Parathyroid adenoma (tissue), 2 donors: ENCODE data around the gene ANKRD6.

ENCODE experiments used
- H2AFZ ChIP-seq: fragments of 300-600 bp; sonication (generic); one replicate; pipeline ENCODE4 v1.7.0; 2017; ENCODE audit warnings: antibody characterized with exemption, mild to moderate bottlenecking
- H3K27ac ChIP-seq: fragments of 300-600 bp; sonication (generic); one replicate; pipeline ENCODE4 v1.7.0; 2017
- H3K27me3 ChIP-seq: fragments of 300-600 bp; sonication (generic); one replicate; pipeline ENCODE4 v1.7.0; 2017; ENCODE audit warnings: low read length; ENCODE audit not compliant: control insufficient read depth, insufficient read depth
- H3K36me3 ChIP-seq: fragments of 300-600 bp; sonication (generic); one replicate; pipeline ENCODE4 v1.7.0; 2017; ENCODE audit warnings: low read length; ENCODE audit not compliant: control insufficient read depth, insufficient read depth
- H3K4me1 ChIP-seq: fragments of 300-600 bp; sonication (generic); one replicate; pipeline ENCODE4 v1.7.0; 2017; ENCODE audit warnings: control low read depth
- H3K4me2 ChIP-seq: fragments of 300-600 bp; sonication (generic); one replicate; pipeline ENCODE4 v1.7.0; 2017; ENCODE audit warnings: low read length
- H3K4me3 ChIP-seq: fragments of 300-600 bp; sonication (generic); one replicate; pipeline ENCODE4 v1.7.0; 2017; ENCODE audit warnings: low read depth, low read length
- H3K79me2 ChIP-seq: fragments of 300-600 bp; sonication (generic); one replicate; pipeline ENCODE4 v1.7.0; 2017; ENCODE audit warnings: control low read depth
- H3K9ac ChIP-seq: fragments of 300-600 bp; sonication (generic); one replicate; pipeline ENCODE4 v1.7.0; 2017; ENCODE audit warnings: mild to moderate bottlenecking
- H3K9me3 ChIP-seq: fragments of 300-600 bp; sonication (generic); one replicate; pipeline ENCODE4 v1.7.0; 2017; ENCODE audit warnings: low read length; ENCODE audit not compliant: control insufficient read depth
- TF ChIP-seq, protein P1 (sequence below): fragments of 300-600 bp; sonication (generic); IDR thresholded peaks from one replicate; pipeline ENCODE4 v1.7.0; 2017; ENCODE audit warnings: antibody characterized with exemption, mild to moderate bottlenecking
- donor health status: primary hyperparathyroidism.

The ANKRD6 gene

DNA sequence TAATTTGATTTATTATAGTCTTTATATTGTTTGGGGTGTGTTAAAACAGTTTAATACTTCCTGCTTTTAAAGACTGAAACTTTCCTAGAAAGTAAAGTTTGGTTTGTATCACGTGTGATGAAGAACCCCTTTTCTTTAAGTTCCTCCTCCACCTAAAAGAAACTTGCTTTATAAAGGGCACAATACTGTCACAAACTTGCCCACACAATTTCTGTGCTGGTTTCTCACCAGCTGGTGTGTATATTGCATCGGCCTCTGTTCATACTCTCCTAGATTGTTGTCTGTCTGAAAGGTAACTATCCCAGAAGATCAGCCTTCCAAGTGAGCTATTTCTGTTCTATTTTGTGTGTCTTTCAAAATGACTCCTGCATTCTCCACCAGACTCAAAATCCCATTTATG is 46.9 kb downstream of the ANKRD6 start:
- Histone ChIP-seq H3K4me2 (no peak overlapping the region), H2AFZ (no peak overlapping the region), H3K9me3 (no peaks in the 10 kb centered on the region), H3K4me1 (no peaks in the 10 kb centered on the region), H3K27ac (no peak overlapping the region), H3K4me3 (no peak overlapping the region), H3K9ac (no peak overlapping the region), H3K79me2 (no peaks in the 10 kb centered on the region), H3K36me3 (no peaks in the 10 kb centered on the region), H3K27me3 (no peaks in the 10 kb centered on the region)
- TF ChIP-seq, protein P1, sequence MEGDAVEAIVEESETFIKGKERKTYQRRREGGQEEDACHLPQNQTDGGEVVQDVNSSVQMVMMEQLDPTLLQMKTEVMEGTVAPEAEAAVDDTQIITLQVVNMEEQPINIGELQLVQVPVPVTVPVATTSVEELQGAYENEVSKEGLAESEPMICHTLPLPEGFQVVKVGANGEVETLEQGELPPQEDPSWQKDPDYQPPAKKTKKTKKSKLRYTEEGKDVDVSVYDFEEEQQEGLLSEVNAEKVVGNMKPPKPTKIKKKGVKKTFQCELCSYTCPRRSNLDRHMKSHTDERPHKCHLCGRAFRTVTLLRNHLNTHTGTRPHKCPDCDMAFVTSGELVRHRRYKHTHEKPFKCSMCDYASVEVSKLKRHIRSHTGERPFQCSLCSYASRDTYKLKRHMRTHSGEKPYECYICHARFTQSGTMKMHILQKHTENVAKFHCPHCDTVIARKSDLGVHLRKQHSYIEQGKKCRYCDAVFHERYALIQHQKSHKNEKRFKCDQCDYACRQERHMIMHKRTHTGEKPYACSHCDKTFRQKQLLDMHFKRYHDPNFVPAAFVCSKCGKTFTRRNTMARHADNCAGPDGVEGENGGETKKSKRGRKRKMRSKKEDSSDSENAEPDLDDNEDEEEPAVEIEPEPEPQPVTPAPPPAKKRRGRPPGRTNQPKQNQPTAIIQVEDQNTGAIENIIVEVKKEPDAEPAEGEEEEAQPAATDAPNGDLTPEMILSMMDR: no peak

DNA sequence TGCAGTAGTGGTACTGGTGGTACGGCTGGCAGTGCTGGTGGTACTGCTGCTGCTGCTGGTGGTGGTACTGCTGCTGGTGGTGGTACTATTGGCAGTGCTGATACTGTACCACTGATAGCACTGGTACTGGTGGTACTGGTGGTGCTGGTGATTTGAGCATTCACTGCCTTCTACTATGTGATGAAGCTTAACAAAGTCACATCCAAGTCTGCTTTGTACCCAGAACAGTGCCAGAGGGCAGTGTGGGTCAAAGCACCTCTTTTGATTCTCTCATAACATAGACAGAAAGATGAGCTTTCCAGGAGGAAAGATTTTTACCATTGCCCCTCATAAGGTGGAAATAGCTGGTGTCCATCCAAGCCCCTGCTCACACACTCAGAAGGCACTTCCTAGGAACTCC is 48.7 kb downstream of the ANKRD6 start:
- no peaks in the 10 kb centered on the region for H3K4me1 ChIP-seq
- H3K27ac ChIP-seq: no peak overlapping the region
- peaks cover 2% of the 10 kb centered on the region for H3K79me2 ChIP-seq
- no peak overlapping the region for H3K4me3 ChIP-seq
- no peak overlapping the region for H3K9ac ChIP-seq
- TF ChIP-seq, protein P1: no peak
- no peak overlapping the region for H2AFZ ChIP-seq
- H3K9me3 ChIP-seq: no peaks in the 10 kb centered on the region
- H3K4me2 ChIP-seq: no peak overlapping the region
- H3K27me3 ChIP-seq: no peaks in the 10 kb centered on the region
- no peaks in the 10 kb centered on the region for H3K36me3 ChIP-seq

DNA sequence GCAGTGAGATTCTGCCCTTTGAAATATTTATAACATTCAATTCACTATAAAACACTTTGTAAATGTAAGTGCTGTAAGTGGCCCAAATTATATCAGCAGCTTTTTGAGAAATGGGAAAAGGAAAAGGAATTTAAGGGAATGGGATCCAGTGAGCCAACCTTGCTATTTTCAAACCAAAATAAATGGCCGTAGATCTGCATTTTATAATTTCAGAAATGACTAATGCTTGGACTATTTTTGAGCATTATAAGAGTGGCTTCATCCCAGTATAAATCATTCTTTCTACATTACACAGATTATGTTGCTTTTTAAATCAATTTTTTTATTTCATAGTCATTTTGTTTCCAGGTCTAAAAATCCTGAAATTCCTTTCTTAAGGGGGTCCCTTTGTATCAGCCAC is 49.2 kb downstream of the ANKRD6 start:
- peaks cover 2% of the 10 kb centered on the region for H3K79me2 ChIP-seq
- H3K9me3 ChIP-seq: no peaks in the 10 kb centered on the region
- H3K27ac ChIP-seq: no peak overlapping the region
- no peak overlapping the region for H3K4me3 ChIP-seq
- no peaks in the 10 kb centered on the region for H3K36me3 ChIP-seq
- H3K9ac ChIP-seq: no peak overlapping the region
- H3K4me1 ChIP-seq: no peaks in the 10 kb centered on the region
- TF ChIP-seq, protein P1: no peak
- no peaks in the 10 kb centered on the region for H3K27me3 ChIP-seq
- no peak overlapping the region for H3K4me2 ChIP-seq
- no peak overlapping the region for H2AFZ ChIP-seq

DNA sequence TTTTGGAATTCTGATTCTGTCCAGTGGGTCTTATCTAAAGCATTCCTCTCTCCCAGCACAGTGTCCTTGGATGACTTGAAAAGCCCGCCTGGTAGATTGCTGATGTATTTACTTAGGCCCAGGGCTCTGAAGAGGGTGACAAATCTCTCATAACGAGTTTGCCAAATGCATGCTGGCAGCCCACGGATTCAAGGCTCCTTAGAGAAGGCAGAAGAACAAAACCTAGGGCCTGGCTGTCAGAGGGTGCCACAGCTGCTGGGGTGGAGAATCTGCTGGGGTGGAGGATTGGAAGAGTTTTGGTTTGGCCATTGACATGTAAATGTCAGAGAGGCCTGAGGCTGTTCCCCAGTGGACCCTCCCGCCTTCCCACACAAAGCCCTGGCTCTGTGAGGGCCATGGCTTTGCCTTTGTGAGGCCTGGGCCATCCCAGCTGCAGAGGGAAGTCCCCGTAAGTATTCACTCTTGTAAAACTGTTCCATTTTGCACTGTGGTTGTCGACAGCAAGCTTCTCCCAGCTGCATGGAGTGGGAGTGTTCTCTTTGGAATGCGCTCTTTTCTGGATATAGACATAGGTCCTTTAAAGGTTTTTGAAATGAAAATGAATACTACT is 50.3 kb downstream of the ANKRD6 start:
- TF ChIP-seq, protein P1: no peak
- Histone ChIP-seq H3K4me1 (no peaks in the 10 kb centered on the region), H3K36me3 (no peaks in the 10 kb centered on the region), H3K9me3 (no peaks in the 10 kb centered on the region), H3K79me2 (peaks cover 2% of the 10 kb centered on the region), H3K4me2 (no peak overlapping the region), H3K27me3 (no peaks in the 10 kb centered on the region), H3K27ac (no peak overlapping the region), H3K9ac (no peak overlapping the region), H3K4me3 (no peak overlapping the region), H2AFZ (no peak overlapping the region)

DNA sequence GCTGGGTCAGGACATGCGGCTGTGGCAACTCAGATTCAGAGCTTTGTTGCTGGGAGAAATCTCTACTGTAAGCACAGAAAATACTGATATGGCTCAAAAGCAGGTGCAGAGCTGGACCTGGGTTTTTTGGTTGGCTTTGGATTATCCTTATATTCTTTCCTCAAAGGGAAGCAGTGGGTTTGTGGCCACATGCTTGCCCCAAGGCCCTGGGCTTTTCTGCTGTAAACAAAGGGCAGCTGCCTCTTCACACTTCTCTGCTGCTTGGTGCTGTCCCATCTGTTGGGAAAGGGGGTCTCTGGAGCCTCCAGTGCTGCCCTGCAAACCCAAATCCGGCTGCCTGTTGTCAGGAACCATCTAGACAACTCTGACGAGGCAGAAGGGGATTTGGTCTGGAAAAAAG is 52.4 kb downstream of the ANKRD6 start:
- no peaks in the 10 kb centered on the region for H3K27me3 ChIP-seq
- no peak overlapping the region for H3K4me2 ChIP-seq
- H3K79me2 ChIP-seq: peaks cover 2% of the 10 kb centered on the region
- H3K9ac ChIP-seq: no peak overlapping the region
- H3K36me3 ChIP-seq: no peaks in the 10 kb centered on the region
- H3K4me1 ChIP-seq: no peaks in the 10 kb centered on the region
- no peak overlapping the region for H2AFZ ChIP-seq
- no peak overlapping the region for H3K4me3 ChIP-seq
- H3K27ac ChIP-seq: no peak overlapping the region
- TF ChIP-seq, protein P1: no peak
- no peaks in the 10 kb centered on the region for H3K9me3 ChIP-seq
